SU-DHL-6 (cell line): ENCODE data around the gene RAB37.

Source experiments
- EZH2phosphoT487 ChIP-seq: fragments of 200-600 bp; sonication (generic), shearing (Covaris generic); conservative IDR thresholded peaks from 2 replicates; pipeline ENCODE4 v1.6.1; 2018; ENCODE audit warnings: mild to moderate bottlenecking, antibody characterized with exemption, low read length, moderate library complexity, mixed read lengths
- TF ChIP-seq, protein P1 (sequence below): fragments of 200-600 bp; sonication (generic); IDR thresholded peaks from one replicate; pipeline ENCODE4 v1.5.1; 2017; ENCODE audit warnings: antibody characterized with exemption, mild to moderate bottlenecking, low read length, moderate library complexity; ENCODE audit not compliant: insufficient read depth, poor library complexity, severe bottlenecking

GRCh38 chr17:74703311-74703710 lies 33.7 kb upstream of the RAB37 start:
- TF ChIP-seq, protein P1, sequence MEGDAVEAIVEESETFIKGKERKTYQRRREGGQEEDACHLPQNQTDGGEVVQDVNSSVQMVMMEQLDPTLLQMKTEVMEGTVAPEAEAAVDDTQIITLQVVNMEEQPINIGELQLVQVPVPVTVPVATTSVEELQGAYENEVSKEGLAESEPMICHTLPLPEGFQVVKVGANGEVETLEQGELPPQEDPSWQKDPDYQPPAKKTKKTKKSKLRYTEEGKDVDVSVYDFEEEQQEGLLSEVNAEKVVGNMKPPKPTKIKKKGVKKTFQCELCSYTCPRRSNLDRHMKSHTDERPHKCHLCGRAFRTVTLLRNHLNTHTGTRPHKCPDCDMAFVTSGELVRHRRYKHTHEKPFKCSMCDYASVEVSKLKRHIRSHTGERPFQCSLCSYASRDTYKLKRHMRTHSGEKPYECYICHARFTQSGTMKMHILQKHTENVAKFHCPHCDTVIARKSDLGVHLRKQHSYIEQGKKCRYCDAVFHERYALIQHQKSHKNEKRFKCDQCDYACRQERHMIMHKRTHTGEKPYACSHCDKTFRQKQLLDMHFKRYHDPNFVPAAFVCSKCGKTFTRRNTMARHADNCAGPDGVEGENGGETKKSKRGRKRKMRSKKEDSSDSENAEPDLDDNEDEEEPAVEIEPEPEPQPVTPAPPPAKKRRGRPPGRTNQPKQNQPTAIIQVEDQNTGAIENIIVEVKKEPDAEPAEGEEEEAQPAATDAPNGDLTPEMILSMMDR, result no peak
- TF ChIP-seq EZH2phosphoT487, result no peak
